ENCODE measurements around the gene THG1L. TPM values are rescaled to one million over a fixed set of nuclear protein-coding genes. Genes with fewer than 3 reads are reported as not detected.

Gene THG1L
- total RNA-seq, 1 experiment from 2014 or later: 18.6 TPM

- no peak for DNase-seq
- Histone ChIP-seq H3K4me3 (ENCODE audit: low read length) (no peak overlapping the region), H3K27me3 (ENCODE audit: low read length) (no peaks in the 10 kb centered on the region), H3K9ac (ENCODE audit: low read length) (no peak overlapping the region), H3K4me2 (ENCODE audit: low read depth, low read length, poor library complexity, severe bottlenecking) (peak overlapping the region; percentile 91), H3K27ac (ENCODE audit: low read length) (no peak overlapping the region), H4K20me1 (ENCODE audit: insufficient read depth, low read depth, low read length) (no peaks in the 10 kb centered on the region), H3K9me2 (replicated peaks; ENCODE audit: insufficient read depth, low read length) (no peaks in the 10 kb centered on the region), H3K79me2 (ENCODE audit: low read length) (peaks cover 21% of the 10 kb centered on the region), H3K36me3 (ENCODE audit: insufficient read depth, low read length) (peaks cover 15% of the 10 kb centered on the region; the same call in 1 of the 2 replicates), H2AFZ (ENCODE audit: low read length) (no peak overlapping the region), H3K4me1 (ENCODE audit: low read length) (peaks cover 33% of the 10 kb centered on the region), H3K9me3 (ENCODE audit: low read length) (no peaks in the 10 kb centered on the region)
Measured at GRCh38 chr5:157732596-157733262, 1.5 kb downstream of the THG1L start.

GRCh38 chr5:157734436-157734835 is 3.2 kb downstream of the THG1L start:
- Histone ChIP-seq H3K9me2 (replicated peaks; ENCODE audit: insufficient read depth, low read length) (no peaks in the 10 kb centered on the region), H3K27me3 (ENCODE audit: low read length) (no peaks in the 10 kb centered on the region), H3K9ac (ENCODE audit: low read length) (no peak overlapping the region), H3K4me1 (ENCODE audit: low read length) (peaks cover 21% of the 10 kb centered on the region), H3K9me3 (ENCODE audit: low read length) (no peaks in the 10 kb centered on the region), H3K4me3 (ENCODE audit: low read length) (no peak overlapping the region), H3K36me3 (ENCODE audit: insufficient read depth, low read length) (peaks cover 21% of the 10 kb centered on the region; the same call in 1 of the 2 replicates), H3K4me2 (ENCODE audit: low read depth, low read length, poor library complexity, severe bottlenecking) (no peak overlapping the region), H3K79me2 (ENCODE audit: low read length) (peaks cover 21% of the 10 kb centered on the region), H4K20me1 (ENCODE audit: insufficient read depth, low read depth, low read length) (no peaks in the 10 kb centered on the region), H2AFZ (ENCODE audit: low read length) (no peak overlapping the region), H3K27ac (ENCODE audit: low read length) (no peak overlapping the region)
- no peak for DNase-seq

GRCh38 chr5:157735991-157736390 is 4.8 kb downstream of the THG1L start:
- no peak overlapping the region for H2AFZ ChIP-seq (ENCODE audit: low read length)
- no peak overlapping the region for H3K4me2 ChIP-seq (ENCODE audit: low read depth, low read length, poor library complexity, severe bottlenecking)
- no peaks in the 10 kb centered on the region for H4K20me1 ChIP-seq (ENCODE audit: insufficient read depth, low read depth, low read length)
- DNase-seq: no peak
- H3K9ac ChIP-seq (ENCODE audit: low read length): no peak overlapping the region
- no peaks in the 10 kb centered on the region for H3K27me3 ChIP-seq (ENCODE audit: low read length)
- no peaks in the 10 kb centered on the region for H3K9me3 ChIP-seq (ENCODE audit: low read length)
- peaks cover 26% of the 10 kb centered on the region; the same call in 1 of the 2 replicates for H3K36me3 ChIP-seq (ENCODE audit: insufficient read depth, low read length)
- peaks cover 15% of the 10 kb centered on the region for H3K79me2 ChIP-seq (ENCODE audit: low read length)
- no peaks in the 10 kb centered on the region for H3K9me2 ChIP-seq (replicated peaks; ENCODE audit: insufficient read depth, low read length)
- no peak overlapping the region for H3K27ac ChIP-seq (ENCODE audit: low read length)
- peaks cover 7% of the 10 kb centered on the region; the same call in 1 of the 2 replicates for H3K4me1 ChIP-seq (ENCODE audit: low read length)
- H3K4me3 ChIP-seq (ENCODE audit: low read length): no peak overlapping the region

GRCh38 chr5:157739388-157740228 is 8.4 kb downstream of the THG1L start:
- Histone ChIP-seq H3K4me2 (ENCODE audit: low read depth, low read length, poor library complexity, severe bottlenecking) (no peak overlapping the region), H3K36me3 (ENCODE audit: insufficient read depth, low read length) (peaks cover 11% of the 10 kb centered on the region; the same call in 1 of the 2 replicates), H3K9me3 (ENCODE audit: low read length) (no peaks in the 10 kb centered on the region), H3K9ac (ENCODE audit: low read length) (no peak overlapping the region), H3K79me2 (ENCODE audit: low read length) (peaks cover 7% of the 10 kb centered on the region), H4K20me1 (ENCODE audit: insufficient read depth, low read depth, low read length) (no peaks in the 10 kb centered on the region), H3K4me1 (ENCODE audit: low read length) (peaks cover 7% of the 10 kb centered on the region), H3K27ac (ENCODE audit: low read length) (no peak overlapping the region), H2AFZ (ENCODE audit: low read length) (no peak overlapping the region), H3K27me3 (ENCODE audit: low read length) (no peaks in the 10 kb centered on the region), H3K9me2 (replicated peaks; ENCODE audit: insufficient read depth, low read length) (no peaks in the 10 kb centered on the region), H3K4me3 (ENCODE audit: low read length) (no peak overlapping the region)
- DNase-seq: no peak

- Histone ChIP-seq H3K9me3 (ENCODE audit: low read length) (no peaks in the 10 kb centered on the region), H3K79me2 (ENCODE audit: low read length) (peaks cover 13% of the 10 kb centered on the region), H3K4me3 (ENCODE audit: low read length) (no peak overlapping the region), H2AFZ (ENCODE audit: low read length) (no peak overlapping the region), H3K27ac (ENCODE audit: low read length) (no peak overlapping the region), H3K4me2 (ENCODE audit: low read depth, low read length, poor library complexity, severe bottlenecking) (no peak overlapping the region), H3K9ac (ENCODE audit: low read length) (no peak overlapping the region), H3K36me3 (ENCODE audit: insufficient read depth, low read length) (peaks cover 11% of the 10 kb centered on the region; the same call in 1 of the 2 replicates), H3K9me2 (replicated peaks; ENCODE audit: insufficient read depth, low read length) (no peaks in the 10 kb centered on the region), H3K4me1 (ENCODE audit: low read length) (peaks cover 13% of the 10 kb centered on the region), H3K27me3 (ENCODE audit: low read length) (no peaks in the 10 kb centered on the region), H4K20me1 (ENCODE audit: insufficient read depth, low read depth, low read length) (no peaks in the 10 kb centered on the region)
- DNase-seq: peak; percentile 67
Measured at GRCh38 chr5:157740229-157740610, 9.0 kb downstream of the THG1L start.

DNA sequence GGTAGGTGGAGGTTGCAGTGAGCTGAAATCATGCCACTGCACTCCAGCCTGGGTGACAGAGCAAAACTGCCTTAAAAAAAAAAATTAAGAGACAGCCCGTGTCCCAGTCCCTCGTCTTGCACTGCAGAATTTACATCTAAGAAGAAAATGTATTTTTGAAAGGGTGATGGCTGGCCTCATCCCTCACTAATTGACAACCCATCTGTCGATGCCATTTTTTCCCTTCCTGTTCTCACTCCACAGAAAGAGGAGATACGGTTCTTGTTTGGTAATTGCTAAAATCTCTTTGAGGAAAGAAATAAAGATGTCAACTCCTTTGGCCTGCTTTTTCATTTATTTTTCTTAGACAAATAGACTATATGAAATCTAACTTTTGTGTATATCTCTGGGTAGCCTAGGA is 9.9 kb downstream of the THG1L start:
- Histone ChIP-seq H3K27ac (ENCODE audit: low read length) (no peak overlapping the region), H3K9me2 (replicated peaks; ENCODE audit: insufficient read depth, low read length) (no peaks in the 10 kb centered on the region), H3K27me3 (ENCODE audit: low read length) (no peaks in the 10 kb centered on the region), H3K4me2 (ENCODE audit: low read depth, low read length, poor library complexity, severe bottlenecking) (no peak overlapping the region), H3K9me3 (ENCODE audit: low read length) (no peaks in the 10 kb centered on the region), H2AFZ (ENCODE audit: low read length) (no peak overlapping the region), H3K9ac (ENCODE audit: low read length) (no peak overlapping the region), H3K36me3 (ENCODE audit: insufficient read depth, low read length) (peaks cover 11% of the 10 kb centered on the region; the same call in 1 of the 2 replicates), H3K4me1 (ENCODE audit: low read length) (peaks cover 20% of the 10 kb centered on the region), H4K20me1 (ENCODE audit: insufficient read depth, low read depth, low read length) (no peaks in the 10 kb centered on the region), H3K79me2 (ENCODE audit: low read length) (peaks cover 22% of the 10 kb centered on the region), H3K4me3 (ENCODE audit: low read length) (no peak overlapping the region)
- no peak for DNase-seq

DNA sequence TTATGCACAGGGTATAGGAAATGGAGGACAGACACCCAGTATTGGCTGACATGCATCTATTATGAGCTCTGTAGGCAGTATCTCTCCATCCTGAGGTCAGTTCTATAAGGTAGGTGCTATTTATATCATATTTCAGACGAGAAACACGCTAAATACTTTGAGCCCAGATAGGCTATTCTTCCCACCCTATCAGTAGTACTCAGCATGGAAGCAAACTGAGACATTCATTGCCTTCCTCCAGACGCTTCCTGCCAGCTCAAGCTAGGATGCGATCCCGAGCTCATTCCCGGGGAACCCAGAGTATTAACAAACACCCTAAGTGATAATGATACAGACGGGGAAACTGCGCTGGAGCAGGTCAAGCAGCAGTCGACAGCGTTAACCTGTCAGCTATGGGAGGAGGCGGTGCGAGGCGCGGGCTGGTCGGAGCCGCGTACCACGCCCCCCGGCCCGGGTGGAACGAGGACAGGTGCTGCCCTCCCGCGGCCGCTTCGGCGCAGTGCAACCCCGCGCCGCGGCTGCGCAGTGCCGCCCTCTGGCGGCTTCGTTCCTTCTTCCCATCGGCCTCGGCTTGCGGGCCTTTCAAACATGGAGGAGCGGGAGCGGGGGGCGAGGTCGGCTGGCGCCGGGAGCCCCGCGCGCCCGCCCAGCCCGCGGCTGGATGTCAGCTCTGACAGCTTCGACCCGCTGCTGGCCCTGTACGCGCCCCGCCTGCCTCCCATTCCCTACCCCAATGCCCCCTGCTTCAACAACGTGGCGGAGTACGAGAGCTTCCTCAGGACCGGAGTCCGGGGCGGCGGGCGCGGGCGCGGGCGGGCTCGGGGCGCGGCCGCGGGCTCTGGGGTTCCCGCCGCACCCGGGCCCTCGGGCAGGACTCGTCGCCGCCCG is 12.2 kb downstream of the THG1L start, which contains the start of gene LSM11:
Gene LSM11 (plus strand): TSS at position 550 of the 888 bp plus-strand sequence. CDS start 39 bp downstream, at position 589.
- H3K4me1 ChIP-seq (ENCODE audit: low read length): peaks cover 20% of the 10 kb centered on the region
- peak within 1 kb of the TSS; percentile 99 for H3K4me2 ChIP-seq (ENCODE audit: low read depth, low read length, poor library complexity, severe bottlenecking)
- H3K4me3 ChIP-seq (ENCODE audit: low read length): peak within 1 kb of the TSS; percentile 86
- peaks cover 45% of the 10 kb centered on the region for H3K79me2 ChIP-seq (ENCODE audit: low read length)
- H2AFZ ChIP-seq (ENCODE audit: low read length): peak within 1 kb of the TSS; percentile 100
- no peak within 1 kb of the TSS for H3K27ac ChIP-seq (ENCODE audit: low read length)
- peaks cover 5% of the 10 kb centered on the region; the same call in 1 of the 2 replicates for H3K36me3 ChIP-seq (ENCODE audit: insufficient read depth, low read length)
- no peaks in the 10 kb centered on the region for H4K20me1 ChIP-seq (ENCODE audit: insufficient read depth, low read depth, low read length)
- DNase-seq: peak; percentile 95
- H3K9me2 ChIP-seq (replicated peaks; ENCODE audit: insufficient read depth, low read length): no peaks in the 10 kb centered on the region
- peak within 1 kb of the TSS; percentile 87 for H3K9ac ChIP-seq (ENCODE audit: low read length)
- no peaks in the 10 kb centered on the region for H3K9me3 ChIP-seq (ENCODE audit: low read length)
- H3K27me3 ChIP-seq (ENCODE audit: low read length): no peaks in the 10 kb centered on the region

Data from Karpas-422 (cell line).